Fibroblast of skin of abdomen (primary cell): ENCODE results near the gene TSPAN11.

ENCODE experiments used
- DNase-seq: peaks from one replicate; pipeline ENCODE4 v3.0.0-alpha.2; 2013

Gene TSPAN11

GRCh38 chr12:30961030-30961429, 34.5 kb downstream of the TSPAN11 start:
- DNase-seq, result no peak

GRCh38 chr12:30962047-30962446, 35.5 kb downstream of the TSPAN11 start:
- no peak for DNase-seq

GRCh38 chr12:30963709-30964564, 37.4 kb downstream of the TSPAN11 start:
- no peak for DNase-seq

- DNase-seq, result no peak
Measured at GRCh38 chr12:30964896-30965612, 38.5 kb downstream of the TSPAN11 start.

GRCh38 chr12:30965613-30965985, 39.1 kb downstream of the TSPAN11 start:
- DNase-seq, result no peak

GRCh38 chr12:30967026-30967425, 40.5 kb downstream of the TSPAN11 start:
- DNase-seq, result no peak

GRCh38 chr12:30968211-30968610, 41.7 kb downstream of the TSPAN11 start:
- DNase-seq, result no peak

- no peak for DNase-seq
Measured at GRCh38 chr12:30969006-30969405, 42.5 kb downstream of the TSPAN11 start.

GRCh38 chr12:30969606-30970395, 43.3 kb downstream of the TSPAN11 start:
- DNase-seq, result no peak

- no peak for DNase-seq
Measured at GRCh38 chr12:30970559-30971197, 44.1 kb downstream of the TSPAN11 start.

- no peak for DNase-seq
Measured at GRCh38 chr12:30972035-30972434, 45.5 kb downstream of the TSPAN11 start.

- DNase-seq, result peak; percentile 45
Measured at GRCh38 chr12:30973175-30973574, 46.6 kb downstream of the TSPAN11 start.

- no peak for DNase-seq
Measured at GRCh38 chr12:30973830-30974229, 47.3 kb downstream of the TSPAN11 start.

- DNase-seq, result no peak
Measured at GRCh38 chr12:30974746-30975500, 48.4 kb downstream of the TSPAN11 start.

- DNase-seq, result no peak
Measured at GRCh38 chr12:30975581-30975980, 49.0 kb downstream of the TSPAN11 start.

- peak; percentile 23 for DNase-seq
Measured at GRCh38 chr12:30976206-30976605, 49.7 kb downstream of the TSPAN11 start.

- DNase-seq, result no peak
Measured at GRCh38 chr12:30977124-30977523, 50.6 kb downstream of the TSPAN11 start.

- no peak for DNase-seq
Measured at GRCh38 chr12:30977537-30978349, 51.2 kb downstream of the TSPAN11 start.

- peak; percentile 46 for DNase-seq
Measured at GRCh38 chr12:30978639-30979038, 52.1 kb downstream of the TSPAN11 start.

GRCh38 chr12:30979371-30980259, 53.1 kb downstream of the TSPAN11 start:
- peak; percentile 23 for DNase-seq
